ENCODE measurements around the gene OBI1.

DNA sequence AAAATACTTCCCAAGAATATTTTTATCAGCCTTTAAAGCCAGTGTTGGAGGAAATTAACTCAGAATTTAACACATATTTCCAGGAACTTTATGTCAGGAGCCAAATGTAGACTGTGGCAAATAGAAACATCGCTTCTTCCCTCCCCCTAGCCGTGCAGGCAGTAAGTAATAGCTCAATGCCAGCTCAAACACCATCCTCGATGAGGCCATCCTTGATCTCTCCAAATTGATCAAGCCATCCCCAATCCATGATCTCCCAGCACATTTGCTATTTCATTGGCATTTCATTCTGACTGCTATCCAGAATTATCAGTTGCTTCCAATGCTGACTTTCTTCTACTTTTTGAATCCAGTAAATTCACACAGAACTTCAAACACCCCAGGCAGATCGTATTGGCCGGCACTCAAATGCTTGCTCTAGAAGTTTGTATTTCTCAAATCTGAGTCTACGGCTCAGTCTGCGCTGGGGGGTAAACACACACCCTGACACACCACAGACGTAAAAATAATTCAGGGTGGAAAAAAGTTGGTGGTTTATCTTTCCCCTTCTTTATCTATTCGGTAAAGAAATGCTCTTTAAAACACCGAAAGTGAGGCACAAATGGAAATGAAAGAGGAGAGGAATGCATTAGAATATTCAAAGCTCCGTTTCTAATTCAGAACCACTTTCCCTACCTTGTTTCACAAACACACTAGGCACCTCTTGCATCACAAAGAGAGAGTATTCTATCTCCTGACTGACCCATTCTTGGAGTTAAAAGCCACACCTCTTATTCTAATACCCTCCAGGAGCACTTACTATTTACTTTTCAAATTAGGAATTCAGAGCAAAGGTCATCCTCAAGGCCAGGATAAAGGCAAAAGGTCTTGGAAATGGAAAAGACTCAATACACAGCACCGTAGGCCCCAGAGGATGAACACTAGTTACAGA, 991 bp downstream of the OBI1 start:
- TF ChIP-seq, protein P1, sequence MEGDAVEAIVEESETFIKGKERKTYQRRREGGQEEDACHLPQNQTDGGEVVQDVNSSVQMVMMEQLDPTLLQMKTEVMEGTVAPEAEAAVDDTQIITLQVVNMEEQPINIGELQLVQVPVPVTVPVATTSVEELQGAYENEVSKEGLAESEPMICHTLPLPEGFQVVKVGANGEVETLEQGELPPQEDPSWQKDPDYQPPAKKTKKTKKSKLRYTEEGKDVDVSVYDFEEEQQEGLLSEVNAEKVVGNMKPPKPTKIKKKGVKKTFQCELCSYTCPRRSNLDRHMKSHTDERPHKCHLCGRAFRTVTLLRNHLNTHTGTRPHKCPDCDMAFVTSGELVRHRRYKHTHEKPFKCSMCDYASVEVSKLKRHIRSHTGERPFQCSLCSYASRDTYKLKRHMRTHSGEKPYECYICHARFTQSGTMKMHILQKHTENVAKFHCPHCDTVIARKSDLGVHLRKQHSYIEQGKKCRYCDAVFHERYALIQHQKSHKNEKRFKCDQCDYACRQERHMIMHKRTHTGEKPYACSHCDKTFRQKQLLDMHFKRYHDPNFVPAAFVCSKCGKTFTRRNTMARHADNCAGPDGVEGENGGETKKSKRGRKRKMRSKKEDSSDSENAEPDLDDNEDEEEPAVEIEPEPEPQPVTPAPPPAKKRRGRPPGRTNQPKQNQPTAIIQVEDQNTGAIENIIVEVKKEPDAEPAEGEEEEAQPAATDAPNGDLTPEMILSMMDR (tag by site-specific recombination; IDR thresholded peaks at IDR 0.05) = no peak
- TF ChIP-seq ZSCAN23 (tag by site-specific recombination; IDR thresholded peaks at IDR 0.05) = no peak
